Adrenal gland (tissue), 12 donors: ENCODE measurements around the gene BCL2. TPM values are rescaled to one million over a fixed set of nuclear protein-coding genes. Genes with fewer than 3 reads are reported as not detected.

Experiments
- DNase-seq, 7 donors: peaks; one replicate each; pipeline ENCODE4 v3.0.0-alpha.2; 2019 to 2020
- H3K27ac ChIP-seq, 5 donors: fragments of 200-600 bp; sonication (generic) in 4 of 5; 1 replicate in 3 of 5; 2 replicates in 2 of 5; pipeline versions ENCODE4 v1.5.1 to v1.8.0; 2016 to 2020; ENCODE audit warnings: mild to moderate bottlenecking in 1 of 5
- H3K27me3 ChIP-seq: fragments of 200-600 bp; 2 replicates; pipeline ENCODE4 v1.8.0; 2021
- H3K36me3 ChIP-seq, 2 donors: fragments of 200-600 bp; replicated peaks in 1 of 2; 1 replicate in 1 of 2; 2 replicates in 1 of 2; pipeline versions ENCODE4 v1.5.1 to v1.8.0; 2018 to 2022
- H3K4me1 ChIP-seq, 2 donors: fragments of 200-600 bp; replicated peaks in 1 of 2; 1 replicate in 1 of 2; 2 replicates in 1 of 2; pipeline versions ENCODE4 v1.5.1 to v1.8.0; 2018 to 2021
- H3K4me3 ChIP-seq, 4 donors: fragments of 200-600 bp; sonication (generic) in 3 of 4; one replicate each; pipeline ENCODE4 v1.5.1; 2016 to 2018
- H3K9me3 ChIP-seq, 3 donors: fragments of 200-600 bp; sonication (generic) in 1 of 3; replicated peaks in 1 of 3; 1 replicate in 2 of 3; 2 replicates in 1 of 3; pipeline versions ENCODE4 v1.5.1 to v1.8.0; 2016 to 2021
- POLR2A ChIP-seq, 2 donors: fragments of 450-650 bp; IDR thresholded peaks; one replicate each; pipeline ENCODE4 v1.6.1; 2017; ENCODE audit warnings: antibody characterized with exemption in 2 of 2, mild to moderate bottlenecking in 2 of 2, moderate library complexity in 1 of 2
- WGBS, 4 donors: extraction: QIAGEN DNeasy Blood & Tissue Kit in 2 of 4; methylation state at CpG; one replicate each; pipeline versions ENCODE4 v1.1.5 to v1.1.7; 2013 to 2017; 5-methylcytosine and 5-hydroxymethylcytosine counted together
- intact Hi-C, 2 donors: fragments of 100-400 bp; cut with DNase I; formaldehyde crosslinking; loops; one replicate each; pipeline versions ENCODE4 v1.14.1 to v1.15.0; 2022 to 2023
- polyA plus RNA-seq, 3 donors: library from polyadenylated mRNA; stranded (reverse); fragments of 200-250 nt in 2 of 3; fragments of 350-450 nt in 1 of 3; fragmentation: Illumina TruSeq in 1 of 3; extraction: RNeasy Lipid Tissue Mini Kit (QIAGEN cat#74804) in 1 of 3; gene quantifications; one replicate each; pipeline ENCODE4 v1.2.3, GENCODE V29; 2013 to 2014
- total RNA-seq, 9 donors: library from RNA; depleted of rRNA in 4 of 9; stranded (reverse); fragments of >200 nt in 4 of 9; fragments of 120-200 nt in 1 of 9; fragmentation: NEBNext Ultra II Directional in 1 of 9; extraction: Animal tissue kit (Norgen Biotek cat#: 25700) in 1 of 9; gene quantifications; one replicate each; pipeline versions ENCODE4 v1.1.0 to v1.2.4, GENCODE V29; 2013 to 2023
- TF ChIP-seq, protein P1 (sequence below), 6 experiments: fragments of 450-650 bp in 4 of 6; fragments of 200-600 bp in 2 of 6; sonication (generic) in 1 of 6; IDR thresholded peaks; 1 replicate in 5 of 6; 2 replicates in 1 of 6; pipeline versions ENCODE4 v1.5.1 to v1.8.0; 2016 to 2021; ENCODE audit warnings: antibody characterized with exemption in 6 of 6, mild to moderate bottlenecking in 2 of 6, moderate library complexity in 1 of 6
- donor health status: healthy with polysubstance abuse.
- donor health status: Bipolar disorder and iron deficiency.
- donor health status: DM: yes; HTN: yes; CAD: no.
- donor health status: DM: no; HTN: no; CAD: no.
- donor health status: DM: no; HTN: no; CAD: no.
- donor health status: DM: yes; HTN: yes; CAD: no.

The BCL2 gene
- total and polyA plus RNA-seq, 12 donors, result 0.85 to 7.7 (median 3.4) TPM

DNA sequence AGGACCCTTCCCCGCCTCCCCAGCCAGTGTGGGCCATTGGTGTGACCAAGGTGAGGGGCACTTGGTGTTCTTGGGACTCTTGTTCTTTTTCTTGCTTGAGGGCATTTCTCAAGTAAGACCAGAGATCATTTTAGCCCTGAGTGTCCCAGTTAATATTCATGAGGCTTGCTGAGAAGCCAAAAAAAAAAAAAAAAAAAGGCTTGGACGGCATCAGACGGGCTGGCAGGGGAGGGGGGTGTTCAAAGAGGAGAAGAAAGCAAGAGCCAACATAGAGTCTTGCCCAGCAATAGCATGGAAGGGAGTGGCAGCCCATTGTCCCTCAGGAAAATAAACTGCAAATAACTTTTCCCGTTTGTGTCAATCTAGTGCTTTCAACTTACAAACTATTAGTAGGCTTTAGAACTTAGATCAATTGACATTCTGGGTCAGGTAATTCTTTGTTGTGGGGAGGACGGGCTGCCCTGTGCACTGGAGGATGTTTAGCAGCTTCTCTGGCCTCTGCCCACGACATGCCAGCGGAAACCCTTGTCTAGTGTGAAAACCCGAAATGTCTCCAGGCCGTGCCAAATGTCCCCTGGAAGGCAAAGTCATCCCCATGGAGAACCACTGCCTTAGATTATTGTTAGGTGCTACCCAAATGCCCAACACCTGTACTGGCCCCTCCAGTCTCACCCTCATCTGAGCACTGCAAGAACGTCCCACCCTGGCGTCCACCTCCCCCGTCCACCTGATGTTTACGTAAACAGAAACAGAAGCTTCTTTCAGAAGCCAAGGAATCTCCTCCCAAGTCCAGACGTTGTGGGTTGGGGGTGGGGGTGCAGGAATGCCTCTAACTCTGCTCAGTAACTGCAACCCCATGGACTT, 163.4 kb downstream of the BCL2 start:
- Histone ChIP-seq H3K4me3 (no peak overlapping the region), H3K9me3 (no peaks in the 10 kb centered on the region), H3K27me3 (no peaks in the 10 kb centered on the region), H3K27ac (no peak overlapping the region), H3K4me1 (peaks cover 0 to 3% of the 10 kb centered on the region in 2 donors), H3K36me3 (no peaks in the 10 kb centered on the region)
- no peak for DNase-seq
- intact Hi-C loops, result loop anchor here in 1 of 2 donors (10.0 kb wide), 1 partner anchor 141 kb away; no protein-coding TSS in a partner anchor
- TF ChIP-seq, protein P1, sequence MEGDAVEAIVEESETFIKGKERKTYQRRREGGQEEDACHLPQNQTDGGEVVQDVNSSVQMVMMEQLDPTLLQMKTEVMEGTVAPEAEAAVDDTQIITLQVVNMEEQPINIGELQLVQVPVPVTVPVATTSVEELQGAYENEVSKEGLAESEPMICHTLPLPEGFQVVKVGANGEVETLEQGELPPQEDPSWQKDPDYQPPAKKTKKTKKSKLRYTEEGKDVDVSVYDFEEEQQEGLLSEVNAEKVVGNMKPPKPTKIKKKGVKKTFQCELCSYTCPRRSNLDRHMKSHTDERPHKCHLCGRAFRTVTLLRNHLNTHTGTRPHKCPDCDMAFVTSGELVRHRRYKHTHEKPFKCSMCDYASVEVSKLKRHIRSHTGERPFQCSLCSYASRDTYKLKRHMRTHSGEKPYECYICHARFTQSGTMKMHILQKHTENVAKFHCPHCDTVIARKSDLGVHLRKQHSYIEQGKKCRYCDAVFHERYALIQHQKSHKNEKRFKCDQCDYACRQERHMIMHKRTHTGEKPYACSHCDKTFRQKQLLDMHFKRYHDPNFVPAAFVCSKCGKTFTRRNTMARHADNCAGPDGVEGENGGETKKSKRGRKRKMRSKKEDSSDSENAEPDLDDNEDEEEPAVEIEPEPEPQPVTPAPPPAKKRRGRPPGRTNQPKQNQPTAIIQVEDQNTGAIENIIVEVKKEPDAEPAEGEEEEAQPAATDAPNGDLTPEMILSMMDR (IDR thresholded peaks at IDR 0.05), result no peak
- TF ChIP-seq POLR2A (IDR thresholded peaks at IDR 0.05), result no peak
- WGBS, 4 donors, result 70 to 86% (median 78%) methylated on average over 11 to 14 of the region's 14 CpGs

DNA sequence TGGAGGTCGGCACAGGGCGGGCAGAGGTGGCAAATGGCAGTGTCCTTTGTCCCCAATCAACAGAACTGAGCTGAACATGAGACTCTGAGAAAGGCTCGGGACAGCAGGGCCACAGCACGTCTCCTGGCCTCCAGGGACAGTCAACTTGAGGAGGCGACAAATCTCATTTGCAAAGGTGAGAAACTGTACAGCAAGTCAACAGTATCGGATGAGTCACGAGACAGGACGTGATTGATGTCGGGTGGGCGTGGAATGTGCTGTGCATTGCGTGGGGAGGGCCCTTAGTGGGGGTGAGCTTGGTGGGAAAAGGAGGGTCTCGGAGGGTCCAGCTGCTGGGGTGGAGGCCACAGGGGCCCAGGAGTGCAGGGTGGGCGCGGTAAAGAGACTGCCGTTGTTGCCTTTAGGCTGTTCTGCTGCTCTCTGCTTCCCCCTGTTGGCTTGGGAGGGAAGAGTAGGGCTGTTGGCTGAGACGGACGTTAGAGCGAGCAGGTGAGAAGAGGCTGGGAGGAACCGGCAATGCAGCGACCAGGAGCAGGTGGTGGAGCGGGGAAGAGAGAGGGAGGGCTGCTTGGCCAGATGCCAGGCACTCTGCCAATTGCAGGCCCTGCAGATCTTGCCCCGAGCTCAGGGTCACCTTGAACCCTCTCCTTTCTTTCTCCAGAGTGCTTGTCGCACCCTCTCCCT, 164.3 kb downstream of the BCL2 start:
- Histone ChIP-seq H3K27me3 (no peaks in the 10 kb centered on the region), H3K4me3 (no peak overlapping the region), H3K27ac (no peak overlapping the region), H3K36me3 (no peaks in the 10 kb centered on the region), H3K4me1 (no peaks in the 10 kb centered on the region), H3K9me3 (no peaks in the 10 kb centered on the region)
- no peak for TF ChIP-seq POLR2A (IDR thresholded peaks at IDR 0.05)
- TF ChIP-seq, protein P1 (IDR thresholded peaks at IDR 0.05), result peak; percentile 43 to 81 (median 72)
- intact Hi-C loops, result loop anchor here in 1 of 2 donors (10.0 kb wide), 1 partner anchor 141 kb away; no protein-coding TSS in a partner anchor
- peak; percentile 50 to 87 (median 66) for DNase-seq
- 30 to 52% (median 35%) methylated on average over 23 of the region's 23 CpGs for WGBS, 4 donors

DNA sequence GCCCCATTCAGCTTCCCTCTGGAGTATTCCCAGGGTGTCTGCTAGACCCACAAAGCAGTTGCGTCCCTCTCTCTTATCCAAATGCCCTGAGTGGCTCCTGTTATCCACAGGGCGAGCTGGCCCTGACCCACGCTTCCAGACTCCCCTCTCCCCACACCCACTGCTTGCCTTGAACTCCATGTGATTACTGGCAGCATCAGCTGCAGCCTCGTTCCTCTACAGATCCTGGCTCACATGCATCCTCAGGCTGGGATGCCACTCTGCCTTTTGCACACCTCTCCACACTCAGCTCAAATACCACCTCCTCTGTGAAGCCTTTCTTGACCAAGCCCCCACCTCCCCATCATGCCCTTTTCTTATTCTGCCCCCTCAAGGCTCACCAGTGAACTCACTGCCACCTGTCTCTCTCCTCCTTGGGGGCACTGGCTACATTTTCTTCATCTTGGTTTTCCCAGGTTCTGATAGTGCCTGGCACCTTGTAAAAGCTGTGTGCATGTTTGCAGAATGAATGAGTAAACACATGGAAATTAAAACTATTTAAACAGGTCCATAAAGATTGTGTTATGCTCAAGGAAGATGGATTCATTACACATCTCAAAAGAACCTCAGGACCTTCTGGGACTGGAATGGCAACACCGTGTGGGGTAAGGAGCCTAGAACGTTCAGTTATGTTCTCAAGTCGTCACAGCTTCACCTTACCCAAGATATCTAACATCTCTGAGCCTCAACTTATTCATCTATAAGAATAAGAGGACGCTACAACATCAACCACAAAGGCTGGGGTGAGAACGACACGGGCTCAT, 165.0 kb downstream of the BCL2 start:
- intact Hi-C loops, result loop anchor here in 1 of 2 donors (10.0 kb wide), 1 partner anchor 140 kb away; no protein-coding TSS in a partner anchor
- H3K36me3 ChIP-seq, result no peaks in the 10 kb centered on the region
- 72 to 88% (median 77%) methylated on average over 10 of the region's 10 CpGs for WGBS, 4 donors
- DNase-seq, result no peak
- H3K27ac ChIP-seq, result no peak overlapping the region
- H3K27me3 ChIP-seq, result no peaks in the 10 kb centered on the region
- no peaks in the 10 kb centered on the region for H3K9me3 ChIP-seq
- no peak for TF ChIP-seq POLR2A (IDR thresholded peaks at IDR 0.05)
- TF ChIP-seq, protein P1 (IDR thresholded peaks at IDR 0.05), result no peak
- H3K4me3 ChIP-seq, result no peak overlapping the region
- no peaks in the 10 kb centered on the region for H3K4me1 ChIP-seq
